HG02870 (cell line): ENCODE measurements around the gene VWA8.
"Not testable (repeated sequence)": the region's sequence is repeated elsewhere in the genome, so short reads cannot be mapped to it uniquely, and the experiment has no call there.

Experiments used
- ATAC-seq: cut with Tn5 transposase; IDR thresholded peaks from one replicate; pipeline ENCODE4 v1.9.1; 2021; ENCODE audit warnings: mild to moderate bottlenecking, moderate library complexity; ENCODE audit not compliant: unreplicated experiment

The VWA8 gene

GRCh38 chr13:41651413-41652058 lies 309.4 kb downstream of the VWA8 start:
- no peak for ATAC-seq

- ATAC-seq = no peak
Observed at GRCh38 chr13:41650706-41651105, 310.2 kb downstream of the VWA8 start.

DNA sequence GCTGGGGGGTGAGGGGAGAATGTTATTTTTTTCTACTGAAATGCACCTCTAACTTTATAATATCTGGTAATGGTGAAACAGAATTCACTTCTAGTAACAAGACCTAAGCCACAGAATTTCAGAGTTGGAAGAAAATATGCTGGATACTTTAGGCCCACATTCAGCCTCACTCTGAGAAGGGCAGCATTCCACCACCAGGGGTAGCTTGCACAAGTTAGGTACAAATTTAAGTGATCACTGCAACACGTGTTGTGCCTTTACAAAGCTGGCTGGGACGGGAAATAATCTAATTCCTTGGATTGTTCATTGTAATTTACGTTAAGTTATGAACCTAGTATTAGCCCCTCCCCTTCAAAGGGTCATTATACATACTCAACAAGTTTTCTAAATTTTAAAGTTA lies 311.2 kb downstream of the VWA8 start:
- no peak for ATAC-seq

DNA sequence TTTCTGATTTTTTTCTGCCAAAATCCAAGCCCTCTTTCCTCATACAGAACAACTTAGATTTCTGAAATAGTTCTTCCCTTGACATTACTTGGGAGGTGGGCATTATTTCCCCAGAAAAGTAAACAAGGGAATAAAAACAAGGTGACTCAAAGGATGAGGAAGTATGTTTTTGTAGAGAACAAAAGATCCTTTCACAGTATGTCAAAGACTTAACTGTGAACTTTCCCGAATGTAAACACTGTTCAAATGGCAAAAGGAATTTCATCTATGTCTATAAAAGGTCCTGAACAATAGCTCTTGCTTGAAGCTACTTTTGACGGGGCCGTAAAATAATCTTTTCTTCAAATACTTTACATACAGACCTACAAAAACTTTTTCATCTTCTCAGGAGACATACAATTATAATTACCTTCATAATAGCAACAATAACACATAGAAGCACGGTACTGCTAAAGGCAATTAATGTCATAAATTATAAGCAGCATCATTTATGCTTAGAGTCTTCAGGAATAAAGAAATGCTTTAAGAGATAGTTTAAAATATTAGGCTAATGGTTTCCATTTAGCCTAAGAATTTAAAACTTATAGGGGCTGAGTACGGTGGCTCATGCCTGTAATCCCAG lies 312.5 kb downstream of the VWA8 start:
- no peak for ATAC-seq

DNA sequence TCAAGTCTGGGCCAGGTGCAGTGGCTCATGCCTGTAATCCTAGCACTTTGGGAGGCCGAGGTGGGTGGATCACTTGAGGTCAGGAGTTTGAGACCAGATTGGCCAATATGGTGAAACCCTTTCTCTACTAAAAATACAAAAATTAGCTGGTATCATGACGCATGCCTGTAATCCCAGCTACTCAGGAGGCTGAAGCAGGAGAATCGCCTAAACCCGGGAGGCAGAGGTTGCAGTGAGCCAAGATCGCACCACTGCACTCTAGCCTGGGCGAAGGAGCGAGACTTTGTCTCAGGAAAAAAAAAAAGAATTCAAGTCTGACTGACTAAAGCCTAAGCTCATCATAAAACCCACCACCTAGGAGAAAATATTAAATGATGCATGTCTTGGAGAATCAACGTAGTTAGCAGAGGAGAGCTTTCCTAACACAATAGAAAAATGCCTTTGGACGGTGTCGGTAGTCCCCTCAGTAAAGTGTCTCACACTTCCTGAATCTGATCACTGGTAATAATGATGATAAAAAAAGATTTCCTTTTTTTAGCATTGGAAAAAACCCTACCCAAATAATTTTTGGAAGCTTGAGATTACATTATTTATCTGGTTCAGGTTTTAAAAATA lies 313.1 kb downstream of the VWA8 start:
- not testable (repeated sequence) for ATAC-seq

DNA sequence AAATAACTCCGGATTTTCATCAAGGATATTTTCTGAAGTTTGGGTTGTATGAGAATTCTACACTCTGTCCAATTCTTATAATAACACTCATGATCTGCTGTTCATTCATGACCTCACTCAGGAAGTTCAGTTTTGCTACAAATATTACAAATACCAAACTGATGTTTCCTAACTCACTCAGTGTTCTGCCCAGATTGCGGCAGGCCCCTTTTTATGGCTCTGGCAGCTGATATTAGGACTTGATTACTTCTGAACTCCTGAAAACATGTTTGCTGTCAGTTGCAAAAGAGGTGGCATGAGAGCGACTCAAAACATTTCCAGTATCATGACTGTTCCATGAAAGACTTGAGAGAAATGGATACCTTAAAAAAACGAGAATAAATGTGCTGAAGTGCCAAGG lies 315.6 kb downstream of the VWA8 start:
- ATAC-seq = no peak

GRCh38 chr13:41644742-41645141 lies 316.2 kb downstream of the VWA8 start:
- no peak for ATAC-seq

DNA sequence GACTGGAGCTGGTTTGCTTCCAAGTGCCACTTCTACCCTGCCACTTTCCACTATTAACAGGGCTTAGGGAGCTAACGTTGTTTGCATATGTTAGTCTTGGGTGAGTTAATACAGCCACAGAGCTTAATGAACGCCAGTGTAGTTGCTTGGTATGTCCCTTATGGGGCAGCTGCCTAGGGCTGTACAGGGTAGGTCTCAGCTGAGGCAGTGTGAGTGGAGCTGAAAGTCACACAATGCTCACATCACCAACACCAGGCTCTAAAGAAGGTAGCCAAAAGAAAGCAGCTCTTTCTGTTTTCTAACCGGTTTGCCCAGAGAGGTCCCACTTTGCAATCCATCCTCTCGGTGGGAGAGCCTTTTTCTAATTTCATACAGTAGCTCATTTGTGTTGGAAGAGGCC lies 317.4 kb downstream of the VWA8 start:
- no peak for ATAC-seq

DNA sequence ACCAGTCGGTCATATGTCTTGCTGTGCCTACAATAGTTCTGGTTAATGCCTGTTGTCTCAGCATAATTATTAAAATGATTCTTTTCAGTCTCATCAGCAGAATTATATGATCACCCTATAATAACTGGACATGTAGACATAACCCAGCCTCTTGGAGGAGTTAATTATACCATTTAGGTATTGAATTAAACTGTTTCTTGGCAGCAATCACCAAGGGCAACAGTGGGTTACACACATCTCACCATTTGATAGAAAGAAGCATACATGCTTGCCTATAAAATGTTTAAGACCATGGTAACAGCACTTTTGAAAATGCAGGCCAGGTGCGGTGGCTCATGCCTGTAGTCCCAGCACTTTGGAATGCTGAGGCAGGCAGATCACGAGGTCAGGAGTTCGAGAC lies 318.9 kb downstream of the VWA8 start:
- ATAC-seq = no peak

DNA sequence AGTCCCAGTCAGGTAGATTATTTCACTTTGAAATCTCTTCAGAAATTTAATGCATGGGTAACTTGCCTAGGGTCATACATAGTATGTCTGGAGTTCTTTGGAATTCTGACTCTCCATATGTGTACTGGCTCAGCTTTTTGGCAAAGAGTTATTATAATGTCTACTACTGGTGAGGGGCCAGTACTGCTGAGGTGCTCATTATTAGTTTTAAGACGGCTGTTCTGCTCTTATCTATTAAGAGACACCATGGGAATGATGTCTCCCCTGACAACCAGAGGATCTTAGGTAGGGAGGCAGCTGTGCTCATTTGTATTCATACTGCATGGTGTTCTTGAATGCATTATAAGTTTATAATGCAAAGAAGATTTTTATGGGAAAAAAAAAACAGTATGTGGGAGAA lies 319.5 kb downstream of the VWA8 start:
- ATAC-seq = no peak

- ATAC-seq = no peak
Observed at GRCh38 chr13:41639955-41640780, 320.7 kb downstream of the VWA8 start.

DNA sequence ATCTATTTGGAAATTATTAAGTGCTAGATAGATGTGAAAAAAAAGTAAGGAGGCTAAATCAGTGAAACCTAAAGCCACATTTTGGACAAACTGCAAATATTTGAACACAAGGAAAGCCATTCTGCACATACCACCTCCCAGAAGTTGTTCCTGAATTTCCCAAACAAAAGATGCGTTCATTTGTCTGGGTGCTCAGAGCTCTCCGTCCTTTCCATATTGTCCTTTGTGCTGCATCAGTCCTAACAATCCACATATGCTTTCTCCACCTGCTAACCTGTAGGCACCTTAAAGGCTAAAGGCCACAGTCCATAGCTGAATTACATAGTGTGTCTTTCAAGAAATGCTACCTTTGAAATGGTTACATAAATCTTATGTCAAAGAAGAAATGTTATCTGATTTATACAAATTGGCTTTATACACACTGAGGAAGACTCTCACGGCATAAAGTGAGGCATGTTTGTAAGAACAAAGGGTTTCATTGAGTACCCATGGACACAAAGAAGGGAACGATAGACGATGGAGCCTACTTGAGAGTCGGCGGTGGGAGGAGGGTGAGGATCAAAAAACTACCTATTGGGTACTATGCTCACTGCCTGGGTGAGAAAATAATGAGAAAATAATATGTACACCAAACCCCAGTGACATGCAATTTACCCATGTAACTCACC lies 321.5 kb downstream of the VWA8 start:
- ATAC-seq = no peak

GRCh38 chr13:41637586-41637985 lies 323.3 kb downstream of the VWA8 start:
- no peak for ATAC-seq

- not testable (repeated sequence) for ATAC-seq
Observed at GRCh38 chr13:41637032-41637431, 323.9 kb downstream of the VWA8 start.

DNA sequence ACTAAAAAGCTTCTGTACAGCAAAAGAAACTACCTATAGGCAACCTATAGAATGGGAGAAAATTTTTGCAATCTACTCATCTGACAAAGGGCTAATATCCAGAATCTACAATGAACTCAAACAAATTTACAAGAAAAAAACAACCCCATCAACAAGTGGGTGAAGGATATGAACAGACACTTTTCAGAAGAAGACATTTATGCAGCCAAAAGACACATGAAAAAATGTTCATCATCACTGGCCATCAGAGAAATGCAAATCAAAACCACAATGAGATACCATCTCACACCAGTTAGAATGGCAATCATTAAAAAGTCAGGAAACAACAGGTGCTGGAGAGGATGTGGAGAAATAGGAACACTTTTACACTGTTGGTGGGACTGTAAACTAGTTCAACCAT lies 324.3 kb downstream of the VWA8 start:
- ATAC-seq = not testable (repeated sequence)

DNA sequence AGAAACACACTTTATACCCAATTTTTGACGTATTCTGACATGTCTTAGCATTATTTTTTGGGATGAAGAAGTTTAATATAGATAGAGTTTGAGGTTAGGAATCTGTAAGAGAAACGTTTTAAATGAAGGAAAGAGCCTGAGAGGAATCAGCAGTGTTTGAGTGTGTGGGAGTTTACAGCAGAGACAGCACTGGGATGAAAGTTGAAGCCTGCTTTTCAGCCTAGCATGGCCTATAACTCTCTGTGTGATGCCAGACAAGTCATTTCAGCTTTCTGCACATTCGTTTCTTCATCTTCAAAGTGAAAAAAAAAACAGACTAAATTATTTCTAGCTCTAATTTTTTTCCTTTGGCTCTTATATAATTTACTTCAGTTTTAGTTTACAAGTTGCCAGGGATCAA lies 326.5 kb downstream of the VWA8 start:
- no peak for ATAC-seq

DNA sequence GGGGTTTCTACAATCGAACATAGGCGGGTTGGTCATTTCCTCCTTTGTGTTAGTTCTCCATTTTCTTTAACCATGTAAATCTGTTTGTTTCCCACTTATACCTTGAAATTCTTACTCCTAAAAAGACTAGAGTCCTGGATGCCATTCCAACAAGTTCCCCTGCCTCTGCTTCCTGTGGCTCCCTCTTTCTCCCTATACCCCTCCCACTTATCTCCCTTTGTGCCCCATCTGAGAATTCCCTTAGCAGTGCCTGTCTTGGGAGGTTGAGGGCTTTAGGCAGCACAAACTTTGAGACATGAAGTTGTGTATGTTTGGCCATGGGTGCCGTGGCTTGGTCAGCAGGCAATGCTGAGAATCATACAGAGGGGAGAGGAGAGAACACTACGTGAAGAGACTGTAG lies 327.1 kb downstream of the VWA8 start:
- ATAC-seq = no peak

DNA sequence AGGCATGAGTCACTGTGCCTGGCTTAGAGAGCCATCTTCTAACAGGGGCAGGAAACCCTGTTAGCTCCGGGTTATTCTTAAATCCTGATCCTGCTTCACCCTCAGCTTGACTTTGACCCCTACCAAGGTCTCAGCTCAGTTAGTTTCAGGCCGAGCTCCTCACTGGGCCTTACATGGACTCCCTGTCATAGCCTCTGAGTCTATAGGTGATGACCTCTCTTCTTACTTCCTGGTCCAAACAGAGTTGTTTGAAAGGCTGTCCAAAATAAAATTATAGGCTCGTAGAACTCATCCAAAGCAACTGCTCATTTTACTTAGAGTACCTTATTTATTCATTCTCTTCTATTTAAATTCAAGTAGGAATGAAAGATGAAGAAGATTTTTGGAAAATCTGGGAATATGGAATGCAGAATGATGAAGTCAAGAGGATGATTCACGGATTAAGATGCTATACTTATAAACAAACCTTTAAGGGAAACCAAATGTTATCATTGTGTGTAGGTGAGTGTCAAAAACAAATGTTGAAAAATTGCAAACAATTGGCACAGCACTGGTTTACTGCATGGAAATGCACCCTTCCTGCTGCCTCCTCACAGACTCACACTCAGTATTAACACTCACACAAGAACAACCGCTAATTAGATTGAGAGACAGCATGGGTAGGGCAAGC lies 329.5 kb downstream of the VWA8 start:
- ATAC-seq = no peak

- no peak for ATAC-seq
Observed at GRCh38 chr13:41627425-41627824, 333.5 kb downstream of the VWA8 start.

GRCh38 chr13:41624041-41624440 lies 336.9 kb downstream of the VWA8 start:
- no peak for ATAC-seq
